ENCODE measurements around the gene CHFR. TPM values are rescaled to one million over a fixed set of nuclear protein-coding genes. Genes with fewer than 3 reads are reported as not detected.

Gene CHFR
- total and polyA plus RNA-seq, 2 of the 4 experiments (the other 2 are of a cell fraction) = 13.4 to 35.3 TPM

GRCh38 chr12:132825089-132825488, 62.3 kb downstream of the CHFR start:
- Histone ChIP-seq H3K9me1 (ENCODE audit: insufficient read depth, low read length) (peaks cover 27% of the 10 kb centered on the region), H4K8ac (ENCODE audit: low read depth in 2 of 2, low read length in 2 of 2) (no peak overlapping the region), H2BK15ac (ENCODE audit: low read depth, low read length) (no peak overlapping the region), H4K5ac (ENCODE audit: low read depth, low read length) (no peak overlapping the region), H4K20me1 (ENCODE audit: insufficient read depth, low read length) (peaks cover 73% of the 10 kb centered on the region), H2AK9ac (replicated peaks; ENCODE audit: low read depth, low read length, poor library complexity) (no peak overlapping the region), H2BK5ac (ENCODE audit: low read depth, low read length, poor library complexity, severe bottlenecking) (no peak overlapping the region), H4K91ac (ENCODE audit: insufficient read depth, low read depth, low read length) (no peak overlapping the region), H3K9ac (ENCODE audit: low read depth, low read length) (no peak overlapping the region), H3K36me3 (ENCODE audit: control insufficient read depth, insufficient read depth, low read length) (peaks cover 48% of the 10 kb centered on the region), H2BK20ac (ENCODE audit: low read depth, low read length) (no peak overlapping the region), H3K14ac (replicated peaks; ENCODE audit: low read depth, low read length) (no peak overlapping the region), H3K9me3 (ENCODE audit: control insufficient read depth, insufficient read depth, low read length) (no peaks in the 10 kb centered on the region), H2BK120ac (ENCODE audit: low read depth, low read length) (no peak overlapping the region), H3K56ac (ENCODE audit: extremely low read depth, insufficient read depth, low read length) (no peak overlapping the region), H3K27me3 (ENCODE audit: control insufficient read depth, insufficient read depth, low read length) (no peaks in the 10 kb centered on the region), H2AFZ (replicated peaks; ENCODE audit: low read length, poor library complexity) (no peak overlapping the region), H3K4me1 (ENCODE audit: control insufficient read depth, insufficient read depth, low read length) (peaks cover 4% of the 10 kb centered on the region; the same call in 1 of the 2 replicates), H3K79me1 (ENCODE audit: low read depth in 1 of 2, low read length in 2 of 2) (peaks cover 0 to 75% of the 10 kb centered on the region in 2 experiments), H3K27ac (ENCODE audit: insufficient read depth, low read length) (no peak overlapping the region), H3K18ac (ENCODE audit: low read depth, low read length) (no peak overlapping the region), H2AK5ac (ENCODE audit: low read depth, low read length) (no peak overlapping the region), H3K4me2 (ENCODE audit: low read depth, low read length) (no peak overlapping the region), H3K4me3 (ENCODE audit: insufficient read depth, low read depth, low read length) (no peak overlapping the region), H3K23ac (ENCODE audit: low read depth, low read length) (no peak overlapping the region), H3K4ac (ENCODE audit: low read depth, low read length) (no peak overlapping the region)
- no peak for DNase-seq
- dilution Hi-C loops (cut with HindIII; ENCODE audit: low sequenced_read_pairs, unreplicated experiment) (no loop called here), in situ Hi-C loops (cut with MboI; ENCODE audit: low sequenced_read_pairs) (no loop called here), intact Hi-C loops (cut with micrococcal nuclease) (no loop called here)
- no peak for ATAC-seq (ENCODE audit: low read depth)
- TF ChIP-seq FOS (IDR thresholded peaks at IDR 0.05; ENCODE audit: low read depth, low read length) (no peak), POLR2A (IDR thresholded peaks at IDR 0.05; ENCODE audit: low read depth, low read length) (no peak), ELK1 (IDR thresholded peaks at IDR 0.05; ENCODE audit: borderline replicate concordance, low read depth, low read length) (no peak), MAZ (IDR thresholded peaks at IDR 0.05; ENCODE audit: borderline replicate concordance, low read depth, low read length) (no peak), NFE2L2 (IDR thresholded peaks at IDR 0.05; ENCODE audit: low read depth, low read length) (no peak), CHD1 (IDR thresholded peaks at IDR 0.05; ENCODE audit: low read depth, low read length) (no peak), MXI1 (IDR thresholded peaks at IDR 0.05; ENCODE audit: borderline replicate concordance, low read depth, low read length) (no peak), MAFK (IDR thresholded peaks at IDR 0.05; ENCODE audit: low read depth, low read length) (no peak), RAD21 (IDR thresholded peaks at IDR 0.05; ENCODE audit: low read length) (no peak)
- no TSS peak for BruUV-seq (replicated peaks)
- ChIA-PET CTCF (no interaction called here), POLR2A (ENCODE audit: unreplicated experiment) (no interaction called here)
- WGBS, 2 experiments (ENCODE audit: extremely low coverage in 2 of 2, insufficient read length in 1 of 2) = no CpG with 5 or more reads among the region's 18 CpGs
